Measurements from ENCODE around the gene PPA2.

PPA2 gene

DNA sequence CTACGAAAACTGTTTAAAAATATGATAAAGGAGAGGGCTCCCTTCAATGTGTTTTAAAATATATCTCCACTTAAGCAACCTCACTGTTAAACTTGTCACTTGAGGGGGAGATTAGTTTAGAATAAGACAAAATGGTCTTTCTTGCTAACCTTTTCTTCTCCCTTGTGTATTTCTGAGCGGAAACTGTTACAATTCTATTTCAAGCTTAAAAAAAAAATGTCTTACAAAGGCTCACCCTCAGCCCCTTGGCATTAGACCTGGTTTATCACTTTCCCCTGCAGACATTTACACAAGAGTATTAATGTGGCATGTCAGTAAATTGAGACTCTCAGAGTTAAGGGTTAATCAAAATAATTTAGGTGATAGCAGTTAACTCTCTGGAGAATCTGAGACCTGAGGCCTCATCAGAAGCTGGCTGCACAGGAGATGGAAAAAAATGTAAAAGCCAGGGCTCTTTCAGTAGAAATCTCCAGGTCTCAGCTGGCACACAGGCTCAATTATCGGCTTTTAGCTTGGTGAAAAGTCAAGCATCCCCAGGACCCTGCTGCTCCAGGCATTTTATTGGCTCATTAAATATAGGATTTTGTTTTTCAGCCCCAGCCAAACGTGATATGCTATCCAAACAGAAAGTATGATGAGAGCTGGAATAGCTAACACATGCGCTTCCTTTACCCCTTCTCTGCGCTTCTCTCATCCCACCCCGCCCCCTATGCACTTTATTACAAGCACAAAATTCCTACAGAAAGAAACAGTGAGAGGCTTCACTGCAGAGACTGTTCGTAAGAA, 130.5 kb downstream of the PPA2 start:
- Mint-ChIP-seq H3K36me3 (ENCODE audit: low read depth) (no peaks in the 10 kb centered on the region), H3K27me3 (no peaks in the 10 kb centered on the region), H3K9me3 (no peaks in the 10 kb centered on the region), H3K4me1 (ENCODE audit: low read depth) (no peaks in the 10 kb centered on the region), H3K4me3 (no peak overlapping the region), H3K27ac (no peak overlapping the region)

DNA sequence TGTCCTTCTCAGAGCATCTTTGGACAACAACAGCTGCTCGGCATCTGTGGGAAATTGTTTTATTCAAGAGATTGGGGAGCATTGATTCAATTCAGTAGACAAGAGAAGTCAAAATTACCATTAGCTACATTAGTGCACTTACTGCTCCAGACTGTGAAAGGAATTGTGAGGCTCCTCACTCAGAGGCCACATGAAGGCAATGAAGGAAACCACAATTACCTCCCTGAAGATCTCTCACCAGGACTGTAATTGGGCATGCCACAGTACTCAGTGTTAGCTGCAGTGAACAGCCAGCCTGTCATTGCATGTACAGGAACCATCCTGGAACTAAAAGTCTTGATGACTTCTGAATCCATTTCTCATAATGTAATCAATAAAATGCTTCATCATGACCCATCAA, 144.8 kb downstream of the PPA2 start:
- Mint-ChIP-seq H3K4me3 (no peak overlapping the region), H3K4me1 (ENCODE audit: low read depth) (peaks cover 22% of the 10 kb centered on the region), H3K9me3 (no peaks in the 10 kb centered on the region), H3K36me3 (ENCODE audit: low read depth) (peaks cover 10% of the 10 kb centered on the region), H3K27ac (no peak overlapping the region), H3K27me3 (no peaks in the 10 kb centered on the region)

GRCh38 chr4:105327956-105328355, 145.9 kb downstream of the PPA2 start:
- Mint-ChIP-seq H3K36me3 (ENCODE audit: low read depth) (peaks cover 10% of the 10 kb centered on the region), H3K27me3 (no peaks in the 10 kb centered on the region)

GRCh38 chr4:105327222-105327621, 146.6 kb downstream of the PPA2 start:
- peaks cover 8% of the 10 kb centered on the region for H3K36me3 Mint-ChIP-seq (ENCODE audit: low read depth)
- H3K9me3 Mint-ChIP-seq = no peaks in the 10 kb centered on the region
- peaks cover 22% of the 10 kb centered on the region for H3K4me1 Mint-ChIP-seq (ENCODE audit: low read depth)
- H3K27me3 Mint-ChIP-seq = no peaks in the 10 kb centered on the region
- no peak overlapping the region for H3K4me3 Mint-ChIP-seq
- H3K27ac Mint-ChIP-seq = no peak overlapping the region

More at GRCh38 chr4:105327956-105328355, 145.9 kb downstream of the PPA2 start:
- no peak overlapping the region for H3K27ac Mint-ChIP-seq
- H3K4me1 Mint-ChIP-seq (ENCODE audit: low read depth) = peaks cover 22% of the 10 kb centered on the region
- no peaks in the 10 kb centered on the region for H3K9me3 Mint-ChIP-seq
- H3K4me3 Mint-ChIP-seq = no peak overlapping the region
